RWPE2 (cell line): ENCODE data around the gene RNF214.
"Not testable (repeated sequence)": the region's sequence is repeated elsewhere in the genome, so short reads cannot be mapped to it uniquely, and the experiment has no call there.

Source experiments
- ATAC-seq: fragments of 200-7000 bp; cut with Tn5 transposase; 3 replicates; pipeline ENCODE4 v1.9.1; 2021; ENCODE audit warnings: low read depth
- DNase-seq: peaks from one replicate; pipeline ENCODE4 v3.0.0-alpha.2; 2020; ENCODE audit warnings: low spot score
- H3K27ac ChIP-seq: fragments of 450-650 bp; 2 replicates; pipeline ENCODE4 v1.5.1; 2017; ENCODE audit warnings: mild to moderate bottlenecking; ENCODE audit not compliant: poor library complexity, severe bottlenecking
- H3K27me3 ChIP-seq: fragments of 250-450 bp; sonication (Bioruptor Pico); 2 replicates; pipeline ENCODE4 v1.5.1; 2021; ENCODE audit warnings: mild to moderate bottlenecking, moderate library complexity; ENCODE audit not compliant: insufficient read depth, poor library complexity, severe bottlenecking
- H3K36me3 ChIP-seq: fragments of 250-450 bp; sonication (Bioruptor Pico); 2 replicates; pipeline ENCODE4 v1.5.1; 2020; ENCODE audit warnings: low read depth, mild to moderate bottlenecking, moderate library complexity
- H3K4me1 ChIP-seq: fragments of 250-450 bp; sonication (Bioruptor Pico); 2 replicates; pipeline ENCODE4 v1.5.1; 2021; ENCODE audit warnings: mild to moderate bottlenecking, moderate library complexity; ENCODE audit not compliant: insufficient read depth, poor library complexity, severe bottlenecking
- H3K4me3 ChIP-seq: fragments of 250-450 bp; sonication (Bioruptor Pico); 2 replicates; pipeline ENCODE4 v1.5.1; 2021; ENCODE audit warnings: mild to moderate bottlenecking, moderate library complexity; ENCODE audit not compliant: severe bottlenecking
- H3K9me3 ChIP-seq: fragments of 250-450 bp; sonication (Bioruptor Pico); 2 replicates; pipeline ENCODE4 v1.5.1; 2021; ENCODE audit warnings: mild to moderate bottlenecking, moderate library complexity; ENCODE audit not compliant: severe bottlenecking
- CTCF ChIP-seq: fragments of 450-650 bp; IDR thresholded peaks from one replicate; pipeline ENCODE4 v1.5.1; 2017; ENCODE audit warnings: mild to moderate bottlenecking, moderate library complexity; ENCODE audit not compliant: poor library complexity, severe bottlenecking

Gene RNF214

GRCh38 chr11:117318738-117319137 is 86.3 kb downstream of the RNF214 start:
- H3K4me3 ChIP-seq, result no peak overlapping the region
- H3K36me3 ChIP-seq, result no peaks in the 10 kb centered on the region
- no peaks in the 10 kb centered on the region for H3K9me3 ChIP-seq
- no peaks in the 10 kb centered on the region for H3K27me3 ChIP-seq
- ATAC-seq (no peak), DNase-seq (no peak)
- H3K4me1 ChIP-seq, result no peaks in the 10 kb centered on the region
- TF ChIP-seq CTCF, result no peak
- H3K27ac ChIP-seq, result no peak overlapping the region

- ATAC-seq, result no peak
- no peaks in the 10 kb centered on the region for H3K4me1 ChIP-seq
- H3K9me3 ChIP-seq, result no peaks in the 10 kb centered on the region
- H3K27me3 ChIP-seq, result no peaks in the 10 kb centered on the region
- no peaks in the 10 kb centered on the region for H3K36me3 ChIP-seq
- H3K4me3 ChIP-seq, result no peak overlapping the region
- no peak for TF ChIP-seq CTCF
- no peak for DNase-seq
- no peak overlapping the region for H3K27ac ChIP-seq
These were observed 86.9 kb downstream of the RNF214 start for GRCh38 chr11:117319214-117319840.

GRCh38 chr11:117327255-117327566 is 94.7 kb downstream of the RNF214 start:
- not testable (repeated sequence) for DNase-seq, H3K36me3 ChIP-seq, H3K9me3 ChIP-seq, H3K27me3 ChIP-seq, H3K27ac ChIP-seq, ATAC-seq, H3K4me1 ChIP-seq
- peak overlapping the region; percentile 92 for H3K4me3 ChIP-seq

- no peak for TF ChIP-seq CTCF
- Histone ChIP-seq H3K4me1 (no peaks in the 10 kb centered on the region), H3K36me3 (no peaks in the 10 kb centered on the region), H3K27ac (peak within 1 kb of the TSS; percentile 61), H3K4me3 (peak within 1 kb of the TSS; percentile 92), H3K9me3 (no peaks in the 10 kb centered on the region), H3K27me3 (no peaks in the 10 kb centered on the region)
- ATAC-seq (peak; percentile 95), DNase-seq (peak; percentile 94)
These were observed 95.3 kb downstream of the RNF214 start, which contains the start of gene CEP164 for GRCh38 chr11:117327567-117328374. CEP164 (plus strand) TSS chr11:117327854; CDS start chr11:117338587, 10,733 bp downstream.

- no peaks in the 10 kb centered on the region for H3K9me3 ChIP-seq
- no peaks in the 10 kb centered on the region for H3K27me3 ChIP-seq
- no peak for TF ChIP-seq CTCF
- ATAC-seq (peak; percentile 40), DNase-seq (no peak)
- no peaks in the 10 kb centered on the region for H3K36me3 ChIP-seq
- H3K4me1 ChIP-seq, result no peaks in the 10 kb centered on the region
- H3K4me3 ChIP-seq, result peak overlapping the region; percentile 92
- peak overlapping the region; percentile 61 for H3K27ac ChIP-seq
These were observed 96.0 kb downstream of the RNF214 start for GRCh38 chr11:117328375-117329010.
